ENCODE measurements around the gene RAB37. TPM values are rescaled to one million over a fixed set of nuclear protein-coding genes. Genes with fewer than 3 reads are reported as not detected.

Gene RAB37, protein sequence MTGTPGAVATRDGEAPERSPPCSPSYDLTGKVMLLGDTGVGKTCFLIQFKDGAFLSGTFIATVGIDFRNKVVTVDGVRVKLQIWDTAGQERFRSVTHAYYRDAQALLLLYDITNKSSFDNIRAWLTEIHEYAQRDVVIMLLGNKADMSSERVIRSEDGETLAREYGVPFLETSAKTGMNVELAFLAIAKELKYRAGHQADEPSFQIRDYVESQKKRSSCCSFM
- total RNA-seq: 3.0 TPM

GRCh38 chr17:74736513-74737298, at the start of gene RAB37:
Gene RAB37, plus strand, starts transcription at chr17:74737256. Its CDS starts 17 bp downstream, at chr17:74737273.

GRCh38 chr17:74712756-74713155, 24.3 kb upstream of the RAB37 start, which contains the start of gene CD300LF:
Gene CD300LF, minus strand, starts transcription at chr17:74712923. Its CDS starts 57 bp downstream, at chr17:74712866.

DNA sequence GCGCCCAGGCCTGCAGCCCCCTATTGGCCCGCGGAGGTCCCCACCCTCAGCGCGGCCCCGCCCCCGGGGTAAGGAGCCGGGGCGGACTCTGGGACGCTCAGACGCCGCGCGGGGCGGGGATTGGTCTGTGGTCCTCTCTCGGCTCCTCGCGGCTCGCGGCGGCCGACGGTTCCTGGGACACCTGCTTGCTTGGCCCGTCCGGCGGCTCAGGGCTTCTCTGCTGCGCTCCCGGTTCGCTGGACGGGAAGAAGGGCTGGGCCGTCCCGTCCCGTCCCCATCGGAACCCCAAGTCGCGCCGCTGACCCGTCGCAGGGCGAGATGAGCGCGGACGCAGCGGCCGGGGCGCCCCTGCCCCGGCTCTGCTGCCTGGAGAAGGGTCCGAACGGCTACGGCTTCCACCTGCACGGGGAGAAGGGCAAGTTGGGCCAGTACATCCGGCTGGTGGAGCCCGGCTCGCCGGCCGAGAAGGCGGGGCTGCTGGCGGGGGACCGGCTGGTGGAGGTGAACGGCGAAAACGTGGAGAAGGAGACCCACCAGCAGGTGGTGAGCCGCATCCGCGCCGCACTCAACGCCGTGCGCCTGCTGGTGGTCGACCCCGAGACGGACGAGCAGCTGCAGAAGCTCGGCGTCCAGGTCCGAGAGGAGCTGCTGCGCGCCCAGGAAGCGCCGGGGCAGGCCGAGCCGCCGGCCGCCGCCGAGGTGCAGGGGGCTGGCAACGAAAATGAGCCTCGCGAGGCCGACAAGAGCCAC, 11.6 kb downstream of the RAB37 start, which contains the start of gene NHERF1:
NHERF1 (plus strand) TSS at position 100 of the 750 bp plus-strand sequence; CDS start at position 319, 219 bp downstream.

DNA sequence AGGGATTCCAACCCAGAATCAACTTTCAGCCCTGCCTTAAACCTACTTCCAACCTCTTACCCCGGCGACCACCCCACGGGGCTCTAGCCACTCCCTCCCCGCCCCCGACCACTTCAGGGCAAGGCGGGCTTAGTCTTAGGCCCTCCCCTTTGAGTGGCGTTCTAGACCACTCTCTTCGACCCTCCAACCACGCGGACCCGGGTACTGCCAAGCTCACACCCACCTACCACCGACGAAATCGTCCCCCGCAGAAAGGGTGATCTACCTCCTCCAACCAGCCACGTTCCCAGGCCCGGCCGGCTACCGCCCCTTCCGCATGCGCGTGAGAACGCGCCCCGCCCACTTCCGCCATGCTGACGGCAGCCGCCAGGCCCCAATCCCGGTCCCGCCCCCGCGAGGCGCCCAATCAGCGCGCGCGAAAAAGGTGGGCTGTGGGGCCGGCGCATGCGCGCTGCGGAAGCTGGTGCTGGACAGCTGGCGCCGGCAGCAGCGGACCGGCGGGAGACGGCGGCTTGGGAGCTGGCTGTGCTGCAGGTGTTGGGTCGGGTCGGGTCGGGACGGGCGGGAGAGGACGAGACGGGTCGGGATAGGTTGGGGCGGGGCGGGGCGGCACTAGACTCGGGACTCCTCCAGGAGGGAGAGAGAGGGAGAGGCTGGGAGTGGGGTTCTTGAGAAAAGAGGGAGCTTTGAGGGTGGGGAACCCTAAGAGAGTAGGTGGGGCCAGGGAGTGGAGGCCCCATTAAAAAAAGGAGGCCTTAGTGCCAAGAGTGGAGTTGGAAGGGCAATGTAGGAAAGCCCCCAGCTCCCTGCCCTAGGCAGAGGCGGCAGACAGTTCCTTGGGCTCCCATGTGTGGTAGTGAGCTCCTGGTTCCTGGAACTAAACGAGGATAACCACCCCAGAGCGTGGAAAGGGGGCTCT, 39.2 kb downstream of the RAB37 start, which contains the start of gene NAT9:
NAT9 (minus strand) TSS at position 302 of the 919 bp plus-strand sequence. CDS start 647 bp downstream, outside the sequence.

Other genes with a start within 250 kb of the RAB37 start
- gene CD300LB, start 205.8 kb upstream of the RAB37 start, total RNA-seq: 0.82 TPM
- 1.2 TPM for gene CD300C, start 191.1 kb upstream of the RAB37 start, total RNA-seq
- gene CD300H, start 169.7 kb upstream of the RAB37 start, total RNA-seq: not detected
- gene CD300LD, start 145.0 kb upstream of the RAB37 start, total RNA-seq: not detected
- gene CD300E, start 113.5 kb upstream of the RAB37 start, total RNA-seq: 1.1 TPM
- 3.0 TPM for gene CD300LF, start 24.3 kb upstream of the RAB37 start, total RNA-seq
- 48.7 TPM for gene NHERF1, start 11.4 kb downstream of the RAB37 start, total RNA-seq
- 33.6 TPM for gene NAT9, start 39.1 kb downstream of the RAB37 start, total RNA-seq
- 1.2 TPM for gene GRIN2C, start 122.6 kb downstream of the RAB37 start, total RNA-seq
- 7.5 TPM for gene FDXR, start 135.7 kb downstream of the RAB37 start, total RNA-seq
- 0.64 TPM for gene FADS6, start 156.4 kb downstream of the RAB37 start, total RNA-seq
- gene USH1G, start 186.0 kb downstream of the RAB37 start, total RNA-seq: 0.64 TPM
- not detected for gene OTOP2, start 187.0 kb downstream of the RAB37 start, total RNA-seq
- not detected for gene OTOP3, start 198.6 kb downstream of the RAB37 start, total RNA-seq
- 13.1 TPM for gene HID1, start 235.5 kb downstream of the RAB37 start, total RNA-seq

Measured in metanephros (tissue), 1 donor.